K562 (cell line): ENCODE measurements around the gene SLC30A1. TPM values are rescaled to one million over a fixed set of nuclear protein-coding genes. Genes with fewer than 3 reads are reported as not detected.

Experiments used
- ARID2 ChIP-seq: fragments of 450-650 bp; IDR thresholded peaks from 2 replicates; pipeline ENCODE4 v1.6.1; 2017; ENCODE audit warnings: antibody characterized with exemption, mild to moderate bottlenecking
- BRF1 ChIP-seq: IDR thresholded peaks from 3 replicates; pipeline ENCODE4 v1.6.1; 2011; ENCODE audit warnings: borderline replicate concordance, mild to moderate bottlenecking; ENCODE audit not compliant: insufficient read length; ENCODE audit errors: extremely low read depth
- CC2D1A ChIP-seq: fragments of 450-650 bp; IDR thresholded peaks from 2 replicates; pipeline ENCODE4 v1.6.1; 2017; ENCODE audit warnings: mild to moderate bottlenecking
- CTBP1 ChIP-seq: fragments of 450-650 bp; IDR thresholded peaks from 2 replicates; pipeline ENCODE4 v1.6.1; 2016; ENCODE audit warnings: borderline replicate concordance
- DACH1 ChIP-seq: fragments of 450-650 bp; IDR thresholded peaks from 2 replicates; pipeline ENCODE4 v1.6.1; 2018; ENCODE audit not compliant: partially characterized antibody
- ETV1 ChIP-seq: fragments of 450-650 bp; conservative IDR thresholded peaks from 2 replicates; pipeline ENCODE4 v1.6.1; 2016; ENCODE audit warnings: missing genetic modification characterization, control low read depth, low read depth, missing compliant biosample characterization
- ETV6 ChIP-seq, 3 experiments: fragments of 150-350 bp in 1 of 3; sonication (generic) in 1 of 3; formaldehyde crosslinking in 1 of 3; IDR thresholded peaks; 2 replicates each; pipeline versions ENCODE4 v1.6.1 to v1.8.0; 2014 to 2022; ENCODE audit warnings: borderline replicate concordance in 2 of 3, low read depth in 2 of 3, antibody characterized with exemption in 1 of 3, low read length in 1 of 3, mild to moderate bottlenecking in 1 of 3, missing genetic modification reagents in 1 of 3
- FOXJ2 ChIP-seq: fragments of 200-800 bp; sonication (Bioruptor generic); IDR thresholded peaks from 2 replicates; pipeline ENCODE4 v1.6.1; 2016; ENCODE audit warnings: missing genetic modification characterization, missing compliant biosample characterization
- GTF2A2 ChIP-seq: IDR thresholded peaks from 2 replicates; pipeline ENCODE4 v1.6.1; 2016; ENCODE audit warnings: mild to moderate bottlenecking, missing genetic modification characterization, missing compliant biosample characterization
- IRF2 ChIP-seq: sonication (generic); formaldehyde crosslinking; IDR thresholded peaks from 2 replicates; pipeline ENCODE4 v1.8.1; 2022; ENCODE audit warnings: mild to moderate bottlenecking, missing genetic modification reagents
- KLF13 ChIP-seq: fragments of 450-650 bp; IDR thresholded peaks from 2 replicates; pipeline ENCODE4 v1.6.1; 2016; ENCODE audit warnings: missing genetic modification characterization, low read depth, mild to moderate bottlenecking, missing compliant biosample characterization, moderate library complexity, borderline replicate concordance
- MAZ ChIP-seq, 2 experiments: fragments of 450-650 bp in 1 of 2; sonication (generic) in 1 of 2; formaldehyde crosslinking; IDR thresholded peaks in 1 of 2; conservative IDR thresholded peaks in 1 of 2; 2 replicates each; pipeline versions ENCODE4 v1.4.0 to v1.5.0; 2020; ENCODE audit warnings: mild to moderate bottlenecking in 1 of 2, missing genetic modification reagents in 1 of 2
- MIER1 ChIP-seq: fragments of 450-650 bp; IDR thresholded peaks from 2 replicates; pipeline ENCODE4 v1.6.1; 2016; ENCODE audit warnings: antibody characterized with exemption, mild to moderate bottlenecking, low read depth
- NFATC3 ChIP-seq: fragments of 450-650 bp; IDR thresholded peaks from 2 replicates; pipeline ENCODE4 v1.6.1; 2017; ENCODE audit warnings: mild to moderate bottlenecking
- RBM25 ChIP-seq: fragments of 200-400 bp; formaldehyde crosslinking; IDR thresholded peaks from 2 replicates; pipeline ENCODE4 v1.6.1; 2018; ENCODE audit warnings: low read length, low read depth, moderate library complexity; ENCODE audit not compliant: severe bottlenecking
- TFAM ChIP-seq: fragments of 250-450 bp; sonication (Bioruptor Pico); conservative IDR thresholded peaks from 2 replicates; pipeline ENCODE4 v1.5.0; 2021; ENCODE audit warnings: mild to moderate bottlenecking, moderate library complexity
- ZBED1 ChIP-seq: IDR thresholded peaks from 2 replicates; pipeline ENCODE4 v1.6.1; 2014
- ZBTB17 ChIP-seq: fragments of 450-650 bp; formaldehyde crosslinking; IDR thresholded peaks from 2 replicates; pipeline ENCODE4 v1.4.0; 2020; ENCODE audit warnings: mild to moderate bottlenecking
- ZC3H11A ChIP-seq: IDR thresholded peaks from 2 replicates; pipeline ENCODE4 v1.6.1; 2012; ENCODE audit warnings: low read depth, low read length, improper control_type of control experiment
- ZNF23 ChIP-seq: fragments of 250-450 bp; sonication (Bioruptor Pico); IDR thresholded peaks from 2 replicates; pipeline ENCODE4 v1.4.0; 2020; ENCODE audit warnings: mild to moderate bottlenecking
- ZNF764 ChIP-seq: fragments of 250-450 bp; sonication (Bioruptor Pico); IDR thresholded peaks from 2 replicates; pipeline ENCODE4 v1.4.0; 2020; ENCODE audit warnings: low read depth, mild to moderate bottlenecking, moderate library complexity
- polyA plus RNA-seq, 8 experiments: library from polyadenylated mRNA; depleted of rRNA in 4 of 8; stranded (reverse) in 5 of 8; unstranded in 3 of 8; fragments of >200 nt; fragmentation: Nextera tagmentation in 2 of 8; fragmentation: Illumina TruSeq in 1 of 8; extraction: Ambion mirVana in 2 of 8; extraction: Trizol in 1 of 8; gene quantifications; 2 replicates each; pipeline versions ENCODE4 v1.2.1 to v1.2.3, GENCODE V29; 2011 to 2014; ENCODE audit warnings: inconsistent platforms in 1 of 8, missing spikeins in 1 of 8
- total RNA-seq, 7 experiments: library from RNA; depleted of rRNA in 6 of 7; stranded (reverse); fragments of >200 nt in 6 of 7; fragmentation: Illumina TruSeq in 2 of 7; extraction: Trizol in 2 of 7; gene quantifications; 2 replicates each; pipeline versions ENCODE4 v1.2.1 to v1.2.3, GENCODE V29; 2011 to 2021; ENCODE audit warnings: low replicate concordance in 1 of 7
- TF ChIP-seq, protein P1 (sequence below): fragments of 250-450 bp; sonication (Bioruptor Pico); IDR thresholded peaks from 2 replicates; pipeline ENCODE4 v1.4.0; 2020; ENCODE audit warnings: mild to moderate bottlenecking, moderate library complexity
- TF ChIP-seq, protein P2 (sequence below): sonication (generic); formaldehyde crosslinking; IDR thresholded peaks from 2 replicates; pipeline ENCODE4 v1.8.0; 2022; ENCODE audit warnings: mild to moderate bottlenecking, missing genetic modification reagents

SLC30A1 gene
- total and polyA plus RNA-seq, 9 of the 15 experiments (the other 6 are each of a cell fraction or from before 2014, with no cell fraction given) = 4.1 to 14.4 (median 6.6) TPM

DNA sequence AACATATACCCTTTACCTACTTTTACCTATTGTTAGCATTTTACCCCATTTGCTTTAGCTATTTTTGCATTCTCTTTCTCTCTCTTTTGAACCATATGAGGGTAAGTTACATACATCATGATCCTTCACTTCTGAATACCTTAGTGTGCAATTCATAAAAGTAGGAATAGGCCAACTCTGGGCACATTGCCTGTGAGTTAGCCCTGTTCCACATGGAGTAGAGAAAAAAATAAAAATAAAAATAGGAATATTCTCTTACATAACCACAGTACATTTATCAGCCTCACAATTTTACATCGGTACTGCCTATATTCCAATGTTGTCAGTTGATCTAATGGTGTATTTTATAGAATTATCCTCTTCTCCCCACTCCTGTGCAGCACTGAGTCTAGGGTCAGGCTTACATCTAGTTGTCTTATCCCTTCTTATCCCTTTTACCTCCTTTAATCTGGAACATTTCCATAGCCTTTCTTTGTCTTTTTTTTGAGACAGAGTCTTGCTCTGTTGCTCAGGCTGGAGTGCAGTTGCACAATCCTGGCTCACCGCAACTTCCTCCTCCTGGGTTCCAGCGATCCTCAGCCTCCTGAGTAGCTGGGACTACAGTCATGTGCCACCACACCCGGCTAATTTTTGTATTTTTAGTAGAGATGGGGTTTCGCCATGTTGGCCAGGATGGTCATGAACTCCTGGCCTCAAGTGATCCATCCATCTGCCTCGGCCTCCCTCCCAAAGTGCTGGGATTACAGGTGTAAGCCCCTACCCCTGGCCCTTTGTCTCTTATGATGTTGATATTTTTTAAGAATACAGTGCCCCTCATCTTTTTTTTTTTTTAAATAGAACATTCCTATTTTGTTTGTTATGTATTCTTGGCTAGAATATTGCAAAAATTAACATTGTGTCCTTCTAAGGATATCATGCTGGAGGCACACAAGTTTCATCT is 11.1 kb upstream of the SLC30A1 start (continued):
- TF ChIP-seq, protein P1, sequence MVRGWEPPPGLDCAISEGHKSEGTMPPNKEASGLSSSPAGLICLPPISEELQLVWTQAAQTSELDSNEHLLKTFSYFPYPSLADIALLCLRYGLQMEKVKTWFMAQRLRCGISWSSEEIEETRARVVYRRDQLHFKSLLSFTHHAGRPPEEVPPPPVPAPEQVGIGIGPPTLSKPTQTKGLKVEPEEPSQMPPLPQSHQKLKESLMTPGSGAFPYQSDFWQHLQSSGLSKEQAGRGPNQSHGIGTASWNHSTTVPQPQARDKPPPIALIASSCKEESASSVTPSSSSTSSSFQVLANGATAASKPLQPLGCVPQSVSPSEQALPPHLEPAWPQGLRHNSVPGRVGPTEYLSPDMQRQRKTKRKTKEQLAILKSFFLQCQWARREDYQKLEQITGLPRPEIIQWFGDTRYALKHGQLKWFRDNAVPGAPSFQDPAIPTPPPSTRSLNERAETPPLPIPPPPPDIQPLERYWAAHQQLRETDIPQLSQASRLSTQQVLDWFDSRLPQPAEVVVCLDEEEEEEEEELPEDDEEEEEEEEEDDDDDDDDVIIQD (CRISPR knock-in tag) = no peak
- TF ChIP-seq NFATC3 (no peak), FOXJ2 (tag) (no peak), ETV6 (IDR thresholded peaks at IDR 0.05; ENCODE audit: borderline replicate concordance in 1 of 2, low read depth in 2 of 2, low read length in 1 of 2) (no peak), ETV6 (CRISPR knock-in tag; IDR thresholded peaks at IDR 0.05; ENCODE audit: borderline replicate concordance) (no peak), ZNF23 (CRISPR knock-in tag) (no peak), CC2D1A (no peak), ZBED1 (no peak), CTBP1 (peak; percentile 41; the same call in 1 of the 2 replicates), ZBTB17 (CRISPR knock-in tag) (no peak), ARID2 (no peak), KLF13 (tag) (no peak), MIER1 (no peak), TFAM (no peak), IRF2 (no peak), DACH1 (no peak), BRF1 (no peak), GTF2A2 (no peak), MAZ (CRISPR knock-in tag; conservative IDR thresholded peaks at IDR 0.05 in 1 of 2, IDR thresholded peaks at IDR 0.05 in 1 of 2) (no peak), ZNF764 (CRISPR knock-in tag) (no peak), ZC3H11A (no peak), ETV1 (tag) (peak; percentile 25; the same call in 1 of the 2 replicates), RBM25 (no peak)
- TF ChIP-seq, protein P2, sequence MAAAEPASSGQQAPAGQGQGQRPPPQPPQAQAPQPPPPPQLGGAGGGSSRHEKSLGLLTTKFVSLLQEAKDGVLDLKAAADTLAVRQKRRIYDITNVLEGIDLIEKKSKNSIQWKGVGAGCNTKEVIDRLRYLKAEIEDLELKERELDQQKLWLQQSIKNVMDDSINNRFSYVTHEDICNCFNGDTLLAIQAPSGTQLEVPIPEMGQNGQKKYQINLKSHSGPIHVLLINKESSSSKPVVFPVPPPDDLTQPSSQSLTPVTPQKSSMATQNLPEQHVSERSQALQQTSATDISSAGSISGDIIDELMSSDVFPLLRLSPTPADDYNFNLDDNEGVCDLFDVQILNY = no peak
